HepG2 (cell line): Measurements from ENCODE around the gene PDCD11. TPM values are rescaled to one million over a fixed set of nuclear protein-coding genes. Genes with fewer than 3 reads are reported as not detected.
A peak's percentile ranks its signal among the peaks of the same experiment; 100 is the strongest.

Experiments used
- AHR ChIP-seq: IDR thresholded peaks from 2 replicates; pipeline ENCODE4 v1.6.1; 2018; ENCODE audit warnings: missing genetic modification reagents, missing compliant biosample characterization
- CTCF ChIP-seq: sonication (generic); formaldehyde crosslinking; IDR thresholded peaks from 2 replicates; pipeline ENCODE4 v1.5.0; 2020; ENCODE audit warnings: mild to moderate bottlenecking, missing genetic modification reagents, moderate library complexity
- IKZF5 ChIP-seq: IDR thresholded peaks from 2 replicates; pipeline ENCODE4 v1.6.1; 2018; ENCODE audit warnings: missing genetic modification reagents, mild to moderate bottlenecking, missing compliant biosample characterization
- IRF2 ChIP-seq: IDR thresholded peaks from 2 replicates; pipeline ENCODE4 v1.6.1; 2018; ENCODE audit warnings: missing genetic modification reagents, missing compliant biosample characterization
- MAZ ChIP-seq, 2 experiments: sonication (generic) in 1 of 2; formaldehyde crosslinking in 1 of 2; IDR thresholded peaks; 2 replicates each; pipeline versions ENCODE4 v1.5.0 to v1.6.1; 2012 to 2020; ENCODE audit warnings: low read depth in 2 of 2, mild to moderate bottlenecking in 2 of 2, borderline replicate concordance in 1 of 2, improper control_type of control experiment in 1 of 2, low read length in 1 of 2, missing genetic modification reagents in 1 of 2, moderate library complexity in 1 of 2
- MIER3 ChIP-seq: IDR thresholded peaks from 2 replicates; pipeline ENCODE4 v1.6.1; 2016; ENCODE audit warnings: missing compliant biosample characterization, borderline replicate concordance
- MTERF4 ChIP-seq: sonication (generic); formaldehyde crosslinking; IDR thresholded peaks from 2 replicates; pipeline ENCODE4 v1.8.0; 2023; ENCODE audit warnings: mild to moderate bottlenecking, missing genetic modification reagents
- NFYC ChIP-seq: IDR thresholded peaks from 2 replicates; pipeline ENCODE4 v1.6.1; 2016; ENCODE audit warnings: missing genetic modification reagents, missing compliant biosample characterization
- TBL1XR1 ChIP-seq: fragments of 150-350 bp; IDR thresholded peaks from 2 replicates; pipeline ENCODE4 v1.6.1; 2014; ENCODE audit warnings: borderline replicate concordance, low read length; ENCODE audit not compliant: partially characterized antibody
- UBTF ChIP-seq: sonication (generic); formaldehyde crosslinking; IDR thresholded peaks from 2 replicates; pipeline ENCODE4 v1.4.0; 2020; ENCODE audit warnings: mild to moderate bottlenecking, missing genetic modification reagents
- XRCC5 ChIP-seq: fragments of 200-400 bp; formaldehyde crosslinking; optimal IDR thresholded peaks from 2 replicates; pipeline ENCODE3; 2017; ENCODE audit warnings: mild to moderate bottlenecking, low read length
- ZBTB43 ChIP-seq: sonication (generic); formaldehyde crosslinking; conservative IDR thresholded peaks from 2 replicates; pipeline ENCODE4 v1.4.0; 2020; ENCODE audit warnings: missing genetic modification reagents
- ZNF124 ChIP-seq: sonication (generic); formaldehyde crosslinking; IDR thresholded peaks from 2 replicates; pipeline ENCODE4 v1.4.0; 2020; ENCODE audit warnings: missing genetic modification reagents
- ZNF687 ChIP-seq: sonication (generic); formaldehyde crosslinking; IDR thresholded peaks from 2 replicates; pipeline ENCODE4 v1.5.1; 2020; ENCODE audit warnings: mild to moderate bottlenecking, missing genetic modification reagents, moderate library complexity
- ZNF703 ChIP-seq: sonication (generic); formaldehyde crosslinking; IDR thresholded peaks from 2 replicates; pipeline ENCODE4 v1.5.1; 2020; ENCODE audit warnings: missing genetic modification reagents, mild to moderate bottlenecking, moderate library complexity, borderline replicate concordance
- ZNF780A ChIP-seq: sonication (generic); formaldehyde crosslinking; IDR thresholded peaks from 2 replicates; pipeline ENCODE4 v1.8.0; 2022; ENCODE audit warnings: mild to moderate bottlenecking, missing genetic modification reagents, moderate library complexity
- ZNF850 ChIP-seq: sonication (generic); formaldehyde crosslinking; conservative IDR thresholded peaks from 2 replicates; pipeline ENCODE4 v1.9.0; 2021; ENCODE audit warnings: mild to moderate bottlenecking, missing genetic modification reagents
- polyA plus RNA-seq, 8 experiments: library from polyadenylated mRNA; depleted of rRNA in 3 of 8; stranded (reverse) in 7 of 8; unstranded in 1 of 8; fragments of >200 nt; fragmentation: Illumina TruSeq in 4 of 8; extraction: Trizol in 4 of 8; gene quantifications; 2 replicates each; pipeline versions ENCODE4 v1.2.1 to v1.2.3, GENCODE V29; 2011 to 2016; ENCODE audit warnings: low read depth in 4 of 8, missing spikeins in 1 of 8, mixed read lengths in 1 of 8; ENCODE audit not compliant: insufficient read depth in 1 of 8
- total RNA-seq, 5 experiments: library from RNA; depleted of rRNA; stranded (reverse); fragments of >200 nt; fragmentation: Illumina TruSeq; extraction: Trizol; gene quantifications; 2 replicates each; pipeline ENCODE4 v1.2.3, GENCODE V29; 2016; ENCODE audit warnings: low read depth in 1 of 5

Gene PDCD11
- total and polyA plus RNA-seq, 2 of the 13 experiments (the other 11 are each of a cell fraction or from before 2014, with no cell fraction given) = 12.8 to 52.8 TPM

GRCh38 chr10:103481974-103482531, 85.6 kb downstream of the PDCD11 start (continued):
- TF ChIP-seq ZNF687 (CRISPR knock-in tag) (peak; percentile 36), UBTF (CRISPR knock-in tag) (peak; percentile 27; the same call in 1 of the 2 replicates), AHR (CRISPR knock-in tag) (no peak), IRF2 (0 out of 2 replicates have a peak, but pooled peaks have one; percentile 31), ZNF124 (CRISPR knock-in tag) (no peak), ZNF850 (no peak), MIER3 (CRISPR knock-in tag) (peak; percentile 61; the same call in 1 of the 2 replicates), ZNF780A (CRISPR knock-in tag) (no peak), MAZ (IDR thresholded peaks at IDR 0.05; ENCODE audit: borderline replicate concordance, low read depth, low read length) (peak; percentile 26; the same call in 1 of the 2 replicates), MAZ (CRISPR knock-in tag; IDR thresholded peaks at IDR 0.05; ENCODE audit: low read depth) (no peak), IKZF5 (CRISPR knock-in tag) (no peak), ZNF703 (CRISPR knock-in tag) (no peak), NFYC (CRISPR knock-in tag) (no peak), XRCC5 (peak; percentile 31), CTCF (CRISPR knock-in tag) (peak; percentile 76), TBL1XR1 (peak; percentile 20), MTERF4 (0 out of 2 replicates have a peak, but pooled peaks have one; percentile 46), ZBTB43 (CRISPR knock-in tag) (no peak)
